Activated CD4-positive, alpha-beta T cell treated with anti-CD3 and anti-CD28 coated beads for 1 hour (primary cell): ENCODE measurements around the gene DACH1.

ENCODE experiments used
- DNase-seq: peaks from one replicate; pipeline ENCODE4 v3.0.0-alpha.2; 2020

The DACH1 gene

GRCh38 chr13:71469626-71470025, 397.4 kb downstream of the DACH1 start:
- DNase-seq: no peak

GRCh38 chr13:71464686-71465085, 402.3 kb downstream of the DACH1 start:
- no peak for DNase-seq

- DNase-seq: no peak
Measured at GRCh38 chr13:71461892-71462291, 405.1 kb downstream of the DACH1 start.

GRCh38 chr13:71460211-71460610, 406.8 kb downstream of the DACH1 start:
- DNase-seq: no peak

GRCh38 chr13:71459708-71460107, 407.3 kb downstream of the DACH1 start:
- DNase-seq: no peak

GRCh38 chr13:71457645-71458044, 409.4 kb downstream of the DACH1 start:
- DNase-seq: no peak

- no peak for DNase-seq
Measured at GRCh38 chr13:71456136-71456535, 410.9 kb downstream of the DACH1 start.

GRCh38 chr13:71454509-71454908, 412.5 kb downstream of the DACH1 start:
- DNase-seq: no peak

GRCh38 chr13:71448080-71448630, 418.8 kb downstream of the DACH1 start:
- no peak for DNase-seq

- DNase-seq: no peak
Measured at GRCh38 chr13:71437704-71438103, 429.3 kb downstream of the DACH1 start.

GRCh38 chr13:71430681-71431080, 436.3 kb downstream of the DACH1 start:
- DNase-seq: no peak

GRCh38 chr13:71417205-71417604, 449.8 kb downstream of the DACH1 start:
- DNase-seq: no peak

- no peak for DNase-seq
Measured at GRCh38 chr13:71412231-71412630, 454.8 kb downstream of the DACH1 start.

- no peak for DNase-seq
Measured at GRCh38 chr13:71408416-71408815, 458.6 kb downstream of the DACH1 start.

- no peak for DNase-seq
Measured at GRCh38 chr13:71399631-71400215, 467.3 kb downstream of the DACH1 start.

- DNase-seq: no peak
Measured at GRCh38 chr13:71396149-71396548, 470.9 kb downstream of the DACH1 start.

GRCh38 chr13:71395053-71395452, 472.0 kb downstream of the DACH1 start:
- no peak for DNase-seq

- no peak for DNase-seq
Measured at GRCh38 chr13:71394176-71394575, 472.8 kb downstream of the DACH1 start.
